Body of pancreas (tissue), 4 donors: ENCODE data around the gene ECHDC1.

Source experiments
- POLR2A ChIP-seq, 3 donors: fragments of 450-650 bp; IDR thresholded peaks; one replicate each; pipeline ENCODE4 v1.6.1; 2016; ENCODE audit warnings: antibody characterized with exemption in 3 of 3, mild to moderate bottlenecking in 2 of 3
- TF ChIP-seq, protein P1 (sequence below), 7 experiments: fragments of 450-650 bp in 4 of 7; fragments of 200-600 bp in 3 of 7; sonication (generic) in 3 of 7; IDR thresholded peaks; one replicate each; pipeline ENCODE4 v1.5.1; 2016 to 2019; ENCODE audit warnings: antibody characterized with exemption in 7 of 7

DNA sequence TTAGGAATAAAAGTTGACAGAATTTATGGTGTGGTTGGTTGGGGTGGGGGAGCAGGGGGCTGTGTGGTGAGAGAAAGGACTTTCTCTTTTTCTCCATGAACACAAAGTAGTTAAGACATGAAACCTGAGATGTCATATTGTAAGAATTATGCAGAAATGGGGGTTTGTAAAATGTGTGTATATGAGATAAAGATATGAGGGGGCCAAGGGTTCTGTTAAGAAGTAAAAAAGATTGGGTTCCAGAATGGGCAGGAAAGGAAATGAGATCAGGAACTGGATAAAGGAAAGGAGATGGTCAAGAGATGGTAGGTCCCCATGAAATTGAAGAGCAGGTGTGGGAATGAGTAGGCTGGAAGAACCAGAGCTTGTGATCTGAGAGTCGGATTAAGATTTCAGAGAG lies 67.1 kb downstream of the ECHDC1 start:
- TF ChIP-seq, protein P1, sequence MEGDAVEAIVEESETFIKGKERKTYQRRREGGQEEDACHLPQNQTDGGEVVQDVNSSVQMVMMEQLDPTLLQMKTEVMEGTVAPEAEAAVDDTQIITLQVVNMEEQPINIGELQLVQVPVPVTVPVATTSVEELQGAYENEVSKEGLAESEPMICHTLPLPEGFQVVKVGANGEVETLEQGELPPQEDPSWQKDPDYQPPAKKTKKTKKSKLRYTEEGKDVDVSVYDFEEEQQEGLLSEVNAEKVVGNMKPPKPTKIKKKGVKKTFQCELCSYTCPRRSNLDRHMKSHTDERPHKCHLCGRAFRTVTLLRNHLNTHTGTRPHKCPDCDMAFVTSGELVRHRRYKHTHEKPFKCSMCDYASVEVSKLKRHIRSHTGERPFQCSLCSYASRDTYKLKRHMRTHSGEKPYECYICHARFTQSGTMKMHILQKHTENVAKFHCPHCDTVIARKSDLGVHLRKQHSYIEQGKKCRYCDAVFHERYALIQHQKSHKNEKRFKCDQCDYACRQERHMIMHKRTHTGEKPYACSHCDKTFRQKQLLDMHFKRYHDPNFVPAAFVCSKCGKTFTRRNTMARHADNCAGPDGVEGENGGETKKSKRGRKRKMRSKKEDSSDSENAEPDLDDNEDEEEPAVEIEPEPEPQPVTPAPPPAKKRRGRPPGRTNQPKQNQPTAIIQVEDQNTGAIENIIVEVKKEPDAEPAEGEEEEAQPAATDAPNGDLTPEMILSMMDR (IDR thresholded peaks at IDR 0.05) = no peak
- no peak for TF ChIP-seq POLR2A (IDR thresholded peaks at IDR 0.05)
